ENCODE results near the gene CEND1. TPM values are rescaled to one million over a fixed set of nuclear protein-coding genes. Genes with fewer than 3 reads are reported as not detected.

The CEND1 gene
- total and polyA plus RNA-seq, 2 of the 13 experiments (the other 11 are each of a cell fraction or from before 2014, with no cell fraction given): not detected

GRCh38 chr11:747158-748006 lies 42.5 kb downstream of the CEND1 start, which contains the start of gene TALDO1 (continued):
- no peak for TF ChIP-seq ZBTB34 (CRISPR knock-in tag; IDR thresholded peaks at IDR 0.05)
- no peak for TF ChIP-seq MLXIP (CRISPR knock-in tag; IDR thresholded peaks at IDR 0.05; ENCODE audit: borderline replicate concordance)
- peak; percentile 46; the same call in 1 of the 3 replicates for TF ChIP-seq MXI1 (IDR thresholded peaks at IDR 0.05; ENCODE audit: borderline replicate concordance, low read depth, low read length)
- TF ChIP-seq MATR3 (CRISPR knock-in tag; IDR thresholded peaks at IDR 0.05): no peak
- no peak for TF ChIP-seq ZNF460 (CRISPR knock-in tag; IDR thresholded peaks at IDR 0.05; ENCODE audit: borderline replicate concordance)
- TF ChIP-seq ZC3H4 (CRISPR knock-in tag; IDR thresholded peaks at IDR 0.05; ENCODE audit: borderline replicate concordance): no peak
- TF ChIP-seq JUND (CRISPR knock-in tag; IDR thresholded peaks at IDR 0.05): no peak
- TF ChIP-seq PHF5A (CRISPR knock-in tag; IDR thresholded peaks at IDR 0.05; ENCODE audit: low read depth, unreplicated experiment): peak; percentile 26
- TF ChIP-seq SNRNP70 (IDR thresholded peaks at IDR 0.05; ENCODE audit: low read depth, low read length): no peak
- TF ChIP-seq FOXM1 (CRISPR knock-in tag; IDR thresholded peaks at IDR 0.05): no peak
- TF ChIP-seq AHDC1 (CRISPR knock-in tag; IDR thresholded peaks at IDR 0.05; ENCODE audit: borderline replicate concordance): no peak
- peak; percentile 75 for TF ChIP-seq ZNF317 (CRISPR knock-in tag; IDR thresholded peaks at IDR 0.05)
- no peak; the same call in none of the 2 replicates for TF ChIP-seq ZNF670 (CRISPR knock-in tag; IDR thresholded peaks at IDR 0.05; ENCODE audit: borderline replicate concordance)
- TF ChIP-seq ZSCAN22 (CRISPR knock-in tag; IDR thresholded peaks at IDR 0.05): no peak
- peak; percentile 41; the same call in 1 of the 2 replicates for TF ChIP-seq DNMT1 (CRISPR knock-in tag; IDR thresholded peaks at IDR 0.05)
- TF ChIP-seq ZNF3 (CRISPR knock-in tag; IDR thresholded peaks at IDR 0.05): no peak
- TF ChIP-seq DMTF1 (CRISPR knock-in tag; IDR thresholded peaks at IDR 0.05): no peak

Measured in HepG2 (cell line).